HUES6 (cell line): Measurements from ENCODE around the gene TIMM23B.
"Not testable (repeated sequence)": the region's sequence is repeated elsewhere in the genome, so short reads cannot be mapped to it uniquely, and the experiment has no call there.

Experiments used
- H3K27ac ChIP-seq: 2 replicates; pipeline ENCODE4 v1.7.0; 2013; ENCODE audit warnings: low read depth, mild to moderate bottlenecking, low read length, inconsistent platforms
- H3K27me3 ChIP-seq: 2 replicates; pipeline ENCODE4 v1.6.1; 2013; ENCODE audit warnings: low read length; ENCODE audit not compliant: control insufficient read depth, insufficient read depth
- H3K36me3 ChIP-seq: 2 replicates; pipeline ENCODE4 v1.6.1; 2013; ENCODE audit warnings: low read length; ENCODE audit not compliant: control insufficient read depth, insufficient read depth
- H3K4me1 ChIP-seq: 2 replicates; pipeline ENCODE4 v1.6.1; 2013; ENCODE audit warnings: low read length; ENCODE audit not compliant: control insufficient read depth, insufficient read depth
- H3K4me3 ChIP-seq: 2 replicates; pipeline ENCODE4 v1.5.1; 2013; ENCODE audit warnings: low read depth, low read length
- H3K9ac ChIP-seq: one replicate; pipeline ENCODE4 v1.6.1; 2013; ENCODE audit warnings: mild to moderate bottlenecking, low read length
- H3K9me3 ChIP-seq: 2 replicates; pipeline ENCODE4 v1.6.1; 2013; ENCODE audit warnings: low read depth, low read length; ENCODE audit not compliant: control insufficient read depth, insufficient read depth

The TIMM23B gene

DNA sequence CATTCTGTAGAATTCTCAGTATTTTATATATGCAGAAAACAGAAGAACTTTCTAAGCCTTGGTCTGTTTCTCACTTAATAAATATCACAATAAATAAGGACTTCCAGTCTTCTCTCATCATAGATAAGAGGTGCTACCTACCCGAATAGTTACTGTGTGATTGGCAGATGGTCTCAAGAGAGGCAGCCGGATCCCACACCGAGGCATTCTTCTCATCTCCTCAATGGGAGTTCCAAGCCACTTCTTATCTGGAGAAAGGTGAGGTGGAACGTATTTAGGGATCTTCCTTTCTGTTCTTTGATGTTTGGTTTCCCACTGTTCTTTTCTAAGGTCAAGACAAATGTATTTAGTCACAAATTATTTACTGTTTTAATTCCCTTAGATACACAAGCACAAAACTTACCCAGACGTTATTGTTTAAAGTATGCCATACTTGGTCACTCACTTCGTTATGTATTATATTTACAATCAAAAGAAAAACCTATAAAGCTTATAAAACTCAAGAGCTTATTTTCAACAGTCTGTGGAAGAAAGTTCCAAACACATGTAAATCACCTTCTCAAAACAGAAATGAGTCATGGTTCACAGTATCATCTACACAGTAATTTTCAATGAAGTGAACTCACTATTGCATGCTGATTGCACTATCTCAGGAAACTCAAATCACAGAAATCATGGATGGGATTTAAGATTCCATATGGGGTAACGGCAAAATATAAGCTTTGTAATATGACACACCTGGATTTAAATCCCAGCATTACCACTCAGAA, 9.7 kb upstream of the TIMM23B start:
- not testable (repeated sequence) for H3K36me3 ChIP-seq, H3K27me3 ChIP-seq, H3K9ac ChIP-seq, H3K4me1 ChIP-seq, H3K27ac ChIP-seq, H3K9me3 ChIP-seq, H3K4me3 ChIP-seq

DNA sequence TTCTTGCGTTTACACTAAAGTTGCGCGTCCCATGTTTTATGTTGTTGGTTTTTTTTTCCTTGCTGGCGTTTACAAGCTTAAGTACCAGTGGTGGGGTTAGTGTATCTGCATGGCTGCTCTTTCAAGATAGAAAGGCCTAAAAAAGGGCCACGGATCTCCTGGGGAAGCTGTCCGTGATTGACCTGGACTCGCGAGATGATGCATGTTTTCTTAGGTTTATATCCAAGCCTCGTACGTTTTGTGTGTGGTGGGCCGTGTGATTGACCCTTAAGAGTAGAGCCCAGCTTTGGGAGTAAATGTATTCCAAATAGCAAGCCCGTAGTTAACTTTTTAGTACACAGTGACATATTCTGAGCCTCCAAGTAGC, 469 bp downstream of the TIMM23B start:
- H3K9ac ChIP-seq = peak overlapping the region; percentile 83
- not testable (repeated sequence) for H3K27me3 ChIP-seq, H3K9me3 ChIP-seq, H3K4me1 ChIP-seq
- peak overlapping the region; percentile 81; the same call in 1 of the 2 replicates for H3K27ac ChIP-seq
- peaks cover 15% of the 10 kb centered on the region for H3K36me3 ChIP-seq
- peak overlapping the region; percentile 65 for H3K4me3 ChIP-seq

DNA sequence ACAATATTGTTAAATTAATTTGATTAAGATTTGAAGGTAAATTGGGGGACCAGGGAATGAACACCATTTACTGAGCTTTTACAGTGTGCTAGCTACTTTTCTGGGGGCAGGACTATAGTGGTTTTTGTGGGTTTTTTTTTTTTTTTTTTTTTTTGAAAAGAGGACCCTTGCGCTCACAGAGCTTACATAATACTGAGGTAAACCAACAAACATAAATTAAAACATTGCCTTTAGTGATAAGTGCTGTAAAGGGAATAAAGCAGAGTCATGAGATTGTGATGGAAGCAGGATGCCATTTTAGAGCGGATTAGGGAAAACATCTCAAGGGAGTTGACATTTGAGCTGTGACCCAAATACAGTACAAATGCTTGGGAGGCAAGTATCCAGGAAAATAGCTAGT, 1.8 kb downstream of the TIMM23B start:
- H3K4me3 ChIP-seq, H3K27me3 ChIP-seq, H3K27ac ChIP-seq, H3K4me1 ChIP-seq, H3K9me3 ChIP-seq, H3K9ac ChIP-seq: not testable (repeated sequence)
- H3K36me3 ChIP-seq = peaks cover 15% of the 10 kb centered on the region

DNA sequence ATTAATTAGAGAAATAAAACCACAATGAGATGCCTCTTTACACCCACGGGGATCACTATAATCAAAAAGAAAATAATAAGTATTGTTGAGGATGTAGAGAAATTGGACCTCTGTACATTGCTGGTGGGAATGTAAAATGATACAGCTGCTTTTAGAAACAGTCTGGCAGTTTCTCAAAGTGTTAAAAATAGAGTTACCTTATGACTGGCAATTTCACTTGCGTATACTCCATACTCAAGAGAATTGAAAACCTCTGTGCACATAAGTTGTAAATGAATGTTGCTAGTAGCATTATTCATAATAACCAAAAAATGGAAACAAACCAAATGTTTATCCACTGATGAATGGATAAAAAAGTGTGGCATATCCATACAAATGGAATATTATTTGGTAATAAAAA, 6.3 kb downstream of the TIMM23B start:
- H3K9ac ChIP-seq, H3K4me3 ChIP-seq, H3K9me3 ChIP-seq, H3K4me1 ChIP-seq, H3K27me3 ChIP-seq, H3K27ac ChIP-seq: not testable (repeated sequence)
- peaks cover 21% of the 10 kb centered on the region for H3K36me3 ChIP-seq

DNA sequence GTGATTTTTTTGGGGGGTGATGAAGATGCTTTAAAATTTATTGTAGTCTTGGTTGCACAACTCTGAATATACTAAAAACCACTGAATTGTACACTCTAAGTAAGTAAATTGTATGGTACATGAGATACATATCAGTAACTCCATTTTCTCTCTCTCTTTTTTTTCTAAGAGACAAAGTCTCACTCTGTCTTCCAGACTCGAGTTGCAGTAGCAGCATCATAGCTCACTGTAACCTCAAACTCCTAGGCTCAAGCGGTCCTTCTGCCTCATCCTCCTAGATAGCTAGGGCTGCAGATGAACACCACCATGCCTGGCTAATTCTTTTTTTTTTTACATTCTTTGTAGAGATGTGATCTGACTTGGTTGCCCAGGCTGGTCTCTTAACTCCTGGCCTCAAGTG, 6.9 kb downstream of the TIMM23B start:
- H3K4me3 ChIP-seq, H3K9me3 ChIP-seq, H3K4me1 ChIP-seq, H3K27me3 ChIP-seq, H3K9ac ChIP-seq, H3K27ac ChIP-seq: not testable (repeated sequence)
- H3K36me3 ChIP-seq = peaks cover 20% of the 10 kb centered on the region

DNA sequence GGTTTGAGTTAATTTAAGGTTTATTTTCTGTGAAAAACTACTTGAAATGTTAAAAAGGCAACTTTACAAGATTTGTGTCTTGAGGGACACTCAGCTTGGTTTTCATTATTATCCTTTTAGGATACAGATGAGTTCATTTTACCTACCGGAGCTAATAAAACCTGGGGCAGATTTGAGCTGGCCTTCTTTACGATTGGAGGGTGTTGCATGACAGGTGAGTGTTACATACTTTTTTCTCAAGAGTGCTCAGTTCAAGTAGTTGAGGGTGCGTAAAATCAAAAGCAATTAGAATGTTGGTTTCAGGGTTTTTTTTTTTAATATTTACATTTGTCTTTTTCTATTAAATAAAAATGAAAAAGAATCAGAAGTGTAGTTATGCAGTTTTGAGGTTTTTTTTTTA, 10.2 kb downstream of the TIMM23B start:
- not testable (repeated sequence) for H3K4me3 ChIP-seq, H3K27me3 ChIP-seq, H3K9ac ChIP-seq, H3K9me3 ChIP-seq, H3K27ac ChIP-seq, H3K4me1 ChIP-seq
- peaks cover 18% of the 10 kb centered on the region for H3K36me3 ChIP-seq

DNA sequence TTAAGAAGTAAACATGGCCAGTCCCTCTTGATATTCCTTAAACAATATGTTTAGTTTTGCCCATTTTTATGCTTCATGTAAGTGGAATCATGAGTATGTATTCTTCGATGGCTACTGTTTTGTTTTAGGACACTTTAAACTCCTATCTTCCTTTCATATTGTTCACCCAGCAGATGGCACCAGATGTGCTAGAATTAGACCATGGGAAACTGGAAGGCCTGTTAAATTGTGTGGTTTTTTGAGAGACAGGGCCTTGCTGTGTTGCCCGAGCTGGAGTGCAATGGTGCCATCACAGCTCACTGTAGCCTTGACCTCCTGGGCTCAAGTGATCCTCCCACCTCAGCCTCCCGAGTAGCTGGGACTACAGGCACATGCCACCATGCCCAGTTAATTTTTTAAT, 11.3 kb downstream of the TIMM23B start:
- H3K27ac ChIP-seq, H3K9ac ChIP-seq, H3K27me3 ChIP-seq, H3K4me1 ChIP-seq, H3K4me3 ChIP-seq, H3K9me3 ChIP-seq: not testable (repeated sequence)
- peaks cover 23% of the 10 kb centered on the region for H3K36me3 ChIP-seq

DNA sequence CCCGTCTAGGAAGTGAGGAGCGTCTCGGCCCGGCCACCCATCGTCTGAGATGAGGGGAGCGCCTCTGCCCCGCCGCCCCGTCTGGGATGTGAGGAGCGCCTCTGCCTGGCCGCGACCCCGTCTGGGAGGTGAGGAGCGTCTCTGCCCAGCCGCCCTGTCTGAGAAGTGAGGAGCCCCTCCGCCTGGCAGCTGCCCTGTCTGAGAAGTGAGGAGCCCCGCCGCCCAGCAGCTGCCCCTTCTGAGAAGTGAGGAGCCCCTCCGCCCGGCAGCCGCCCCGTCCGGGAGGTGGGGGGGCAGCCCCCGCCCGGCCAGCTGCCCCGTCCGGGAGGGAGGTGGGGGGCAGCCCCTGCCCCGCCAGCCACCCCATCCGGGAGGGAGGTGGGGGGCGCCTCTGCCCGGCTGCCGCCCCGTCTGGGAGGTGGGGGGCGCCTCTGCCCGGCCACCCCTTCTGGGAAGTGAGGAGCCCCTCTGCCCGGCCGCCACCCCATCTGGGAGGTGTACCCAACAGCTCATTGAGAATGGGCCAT, 28.5 kb downstream of the TIMM23B start:
- not testable (repeated sequence) for H3K9ac ChIP-seq, H3K9me3 ChIP-seq, H3K4me1 ChIP-seq, H3K27ac ChIP-seq, H3K36me3 ChIP-seq, H3K4me3 ChIP-seq, H3K27me3 ChIP-seq

DNA sequence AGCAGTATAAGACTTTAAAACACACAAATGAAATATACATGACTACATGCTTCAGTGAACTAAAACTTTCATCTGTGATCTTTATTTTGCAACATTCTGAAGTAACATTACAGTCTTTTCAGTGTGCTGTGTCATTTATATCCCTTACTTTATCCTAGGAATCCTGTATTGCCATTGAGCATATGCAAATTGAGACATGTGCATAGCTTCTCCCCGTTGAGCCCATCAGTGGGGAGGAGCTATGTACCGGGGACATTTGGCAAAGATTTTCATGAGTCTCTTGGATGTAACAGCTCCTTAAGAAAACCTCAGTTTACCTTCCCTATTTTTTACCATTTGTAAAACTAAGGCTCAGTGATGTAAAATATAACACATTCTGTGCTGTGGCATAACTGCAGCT, 29.6 kb downstream of the TIMM23B start:
- not testable (repeated sequence) for H3K36me3 ChIP-seq, H3K9ac ChIP-seq, H3K4me3 ChIP-seq, H3K9me3 ChIP-seq, H3K27me3 ChIP-seq, H3K27ac ChIP-seq, H3K4me1 ChIP-seq

DNA sequence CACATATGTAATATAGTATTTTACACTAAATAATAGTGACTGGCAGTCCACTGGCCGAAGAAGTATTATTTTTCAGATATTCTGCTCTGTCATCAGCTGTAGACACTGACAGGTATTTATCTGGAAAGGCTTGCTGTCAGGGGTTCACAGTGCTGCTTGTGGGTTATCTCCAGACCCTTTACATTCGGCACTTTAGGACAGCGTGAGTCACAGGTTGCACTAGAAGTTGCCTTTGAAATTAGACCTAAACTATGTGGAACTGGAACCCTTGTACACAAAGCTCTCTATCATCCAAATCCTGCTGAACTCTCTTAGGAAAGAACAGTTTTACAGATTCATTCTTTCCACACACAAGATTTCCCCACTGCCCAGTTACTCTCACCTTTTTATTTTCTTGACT, 30.2 kb downstream of the TIMM23B start:
- not testable (repeated sequence) for H3K36me3 ChIP-seq, H3K27ac ChIP-seq, H3K4me3 ChIP-seq, H3K27me3 ChIP-seq, H3K9ac ChIP-seq, H3K9me3 ChIP-seq, H3K4me1 ChIP-seq

DNA sequence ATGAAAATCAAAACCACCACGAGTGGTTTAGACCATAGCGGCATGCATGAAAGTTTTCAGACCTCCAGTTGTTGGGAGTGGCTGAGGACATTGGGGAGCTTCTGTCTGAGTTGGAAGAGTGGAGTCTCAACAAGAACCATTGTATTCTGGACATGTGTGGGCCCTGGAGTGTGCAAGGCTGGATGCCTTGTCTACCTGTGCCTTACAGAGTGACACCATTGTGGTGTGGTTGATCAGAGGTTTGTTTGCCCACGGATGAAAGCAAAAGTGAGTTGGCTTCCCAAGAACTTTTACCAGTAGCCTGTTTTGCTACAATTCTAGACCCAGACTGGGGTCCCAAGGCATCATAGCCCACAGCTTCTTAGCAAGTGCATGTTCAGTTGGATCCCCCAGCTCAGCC, 35.9 kb downstream of the TIMM23B start:
- not testable (repeated sequence) for H3K4me1 ChIP-seq, H3K27ac ChIP-seq, H3K9ac ChIP-seq, H3K36me3 ChIP-seq, H3K9me3 ChIP-seq, H3K4me3 ChIP-seq, H3K27me3 ChIP-seq

DNA sequence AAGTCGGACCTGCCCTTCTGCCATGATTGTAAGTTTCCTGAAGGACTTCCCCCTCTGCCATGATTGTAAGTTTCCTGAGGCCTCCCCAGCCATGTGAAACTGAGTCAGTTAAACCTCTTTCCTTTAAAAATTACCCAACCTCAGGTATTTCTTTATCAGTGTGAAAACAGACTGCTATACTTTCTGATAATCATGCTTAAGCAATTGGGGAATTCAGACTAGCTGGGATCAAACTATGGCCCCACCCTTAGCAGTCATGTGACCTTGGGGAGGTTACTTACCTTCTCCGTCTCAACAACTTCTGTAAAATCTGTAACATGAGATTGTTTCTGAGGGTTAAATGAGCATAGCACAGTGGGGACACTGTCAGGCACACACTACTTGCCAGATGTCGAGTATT, 45.4 kb downstream of the TIMM23B start:
- H3K9ac ChIP-seq, H3K27ac ChIP-seq: not testable (repeated sequence)

More for the DNA sequence above, 45.4 kb downstream of the TIMM23B start:
- not testable (repeated sequence) for H3K27me3 ChIP-seq, H3K4me1 ChIP-seq, H3K36me3 ChIP-seq, H3K4me3 ChIP-seq, H3K9me3 ChIP-seq
